ENCODE data around the gene DHPS. TPM values are rescaled to one million over a fixed set of nuclear protein-coding genes. Genes with fewer than 3 reads are reported as not detected.

Gene DHPS
- total and polyA plus RNA-seq, 2 of the 4 experiments (the other 2 are of a cell fraction): 82.8 to 85.0 TPM

GRCh38 chr19:12675399-12675798 is 6.3 kb downstream of the DHPS start:
- Histone ChIP-seq H3K4me1 (ENCODE audit: control insufficient read depth, insufficient read depth, low read length) (peaks cover 2% of the 10 kb centered on the region), H2BK120ac (ENCODE audit: low read depth, low read length) (no peak overlapping the region), H2BK15ac (ENCODE audit: low read depth, low read length) (no peak overlapping the region), H3K27me3 (ENCODE audit: control insufficient read depth, insufficient read depth, low read length) (no peaks in the 10 kb centered on the region), H3K18ac (ENCODE audit: low read depth, low read length) (no peak overlapping the region), H2AK9ac (replicated peaks; ENCODE audit: low read depth, low read length, poor library complexity) (no peak overlapping the region), H4K20me1 (ENCODE audit: insufficient read depth, low read length) (peaks cover 15% of the 10 kb centered on the region), H2AFZ (replicated peaks; ENCODE audit: low read length, poor library complexity) (no peak overlapping the region), H2BK5ac (ENCODE audit: low read depth, low read length, poor library complexity, severe bottlenecking) (no peak overlapping the region), H3K23ac (ENCODE audit: low read depth, low read length) (no peak overlapping the region), H3K79me1 (ENCODE audit: low read depth in 1 of 2, low read length in 2 of 2) (peaks cover 17 to 52% of the 10 kb centered on the region in 2 experiments), H3K4me3 (ENCODE audit: insufficient read depth, low read depth, low read length) (no peak overlapping the region), H4K8ac (ENCODE audit: low read depth in 2 of 2, low read length in 2 of 2) (no peak overlapping the region), H2BK20ac (ENCODE audit: low read depth, low read length) (no peak overlapping the region), H3K56ac (ENCODE audit: extremely low read depth, insufficient read depth, low read length) (no peak overlapping the region), H4K91ac (ENCODE audit: insufficient read depth, low read depth, low read length) (no peak overlapping the region), H3K9me1 (ENCODE audit: insufficient read depth, low read length) (peaks cover 7% of the 10 kb centered on the region; the same call in 1 of the 2 replicates), H3K36me3 (ENCODE audit: control insufficient read depth, insufficient read depth, low read length) (peaks cover 53% of the 10 kb centered on the region), H3K14ac (replicated peaks; ENCODE audit: low read depth, low read length) (no peak overlapping the region), H3K27ac (ENCODE audit: insufficient read depth, low read length) (no peak overlapping the region), H4K5ac (ENCODE audit: low read depth, low read length) (no peak overlapping the region), H3K4ac (ENCODE audit: low read depth, low read length) (no peak overlapping the region), H3K4me2 (ENCODE audit: low read depth, low read length) (no peak overlapping the region), H3K9ac (ENCODE audit: low read depth, low read length) (no peak overlapping the region), H3K9me3 (ENCODE audit: control insufficient read depth, insufficient read depth, low read length) (no peaks in the 10 kb centered on the region), H2AK5ac (ENCODE audit: low read depth, low read length) (no peak overlapping the region)
- WGBS, 2 experiments (ENCODE audit: extremely low coverage in 2 of 2, insufficient read length in 1 of 2): 100% methylated on average over 2 of the region's 10 CpGs; no CpG with 5 or more reads in 1 of the 2 experiments
- BruUV-seq (replicated peaks): no TSS peak
- in situ Hi-C loops (cut with MboI; ENCODE audit: low sequenced_read_pairs) (no loop called here), intact Hi-C loops (cut with micrococcal nuclease) (no loop called here), dilution Hi-C loops (cut with HindIII; ENCODE audit: low sequenced_read_pairs, unreplicated experiment) (no loop called here)
- DNase-seq (no peak), ATAC-seq (ENCODE audit: low read depth) (no peak)
- ChIA-PET CTCF (no interaction called here), POLR2A (ENCODE audit: unreplicated experiment) (no interaction called here)
- TF ChIP-seq RCOR1 (IDR thresholded peaks at IDR 0.05; ENCODE audit: insufficient replicate concordance, low read length) (no peak), FOS (IDR thresholded peaks at IDR 0.05; ENCODE audit: low read depth, low read length) (no peak), RAD21 (IDR thresholded peaks at IDR 0.05; ENCODE audit: low read length) (no peak), USF2 (IDR thresholded peaks at IDR 0.05; ENCODE audit: low read depth, low read length) (no peak), SMC3 (IDR thresholded peaks at IDR 0.05; ENCODE audit: low read depth, low read length) (no peak), CEBPB (IDR thresholded peaks at IDR 0.05; ENCODE audit: low read depth, low read length) (no peak), ELK1 (IDR thresholded peaks at IDR 0.05; ENCODE audit: borderline replicate concordance, low read depth, low read length) (no peak), NFE2L2 (IDR thresholded peaks at IDR 0.05; ENCODE audit: low read depth, low read length) (no peak), MXI1 (IDR thresholded peaks at IDR 0.05; ENCODE audit: borderline replicate concordance, low read depth, low read length) (no peak), CHD1 (IDR thresholded peaks at IDR 0.05; ENCODE audit: low read depth, low read length) (no peak), MAZ (IDR thresholded peaks at IDR 0.05; ENCODE audit: borderline replicate concordance, low read depth, low read length) (no peak), POLR2A (IDR thresholded peaks at IDR 0.05; ENCODE audit: low read depth, low read length) (no peak), CTCF (conservative IDR thresholded peaks at IDR 0.05; ENCODE audit: low read depth, low read length) (no peak), BHLHE40 (IDR thresholded peaks at IDR 0.05; ENCODE audit: low read depth, low read length) (no peak), RFX5 (IDR thresholded peaks at IDR 0.05; ENCODE audit: low read depth, low read length) (no peak), MAFK (IDR thresholded peaks at IDR 0.05; ENCODE audit: low read depth, low read length) (no peak)
